HEK293 (cell line): ENCODE data around the gene P4HA2.

Experiments
- KLF1 ChIP-seq: fragments of 450-650 bp; formaldehyde crosslinking; IDR thresholded peaks from 2 replicates; pipeline ENCODE4 v1.5.1; 2016; ENCODE audit warnings: missing biosample characterization, missing genetic modification characterization
- ZBTB10 ChIP-seq: fragments of 450-650 bp; formaldehyde crosslinking; IDR thresholded peaks from 2 replicates; pipeline ENCODE4 v1.5.1; 2016; ENCODE audit warnings: missing biosample characterization, missing genetic modification characterization
- ZBTB48 ChIP-seq: fragments of 450-650 bp; formaldehyde crosslinking; IDR thresholded peaks from 2 replicates; pipeline ENCODE4 v1.5.1; 2016; ENCODE audit warnings: missing biosample characterization, missing genetic modification characterization
- ZNF707 ChIP-seq: fragments of 450-650 bp; formaldehyde crosslinking; IDR thresholded peaks from 2 replicates; pipeline ENCODE4 v1.5.1; 2016; ENCODE audit warnings: missing biosample characterization, missing genetic modification characterization
- ZNF768 ChIP-seq: fragments of 450-650 bp; formaldehyde crosslinking; IDR thresholded peaks from 2 replicates; pipeline ENCODE4 v1.5.1; 2018; ENCODE audit warnings: missing biosample characterization, mild to moderate bottlenecking, missing genetic modification characterization
- TF ChIP-seq, protein P1 (sequence below): fragments of 450-650 bp; formaldehyde crosslinking; IDR thresholded peaks from 2 replicates; pipeline ENCODE4 v1.5.1; 2016; ENCODE audit warnings: missing biosample characterization, missing genetic modification characterization

GRCh38 chr5:132209131-132209530 is 18.5 kb downstream of the P4HA2 start:
- TF ChIP-seq ZNF707 (tag by site-specific recombination), result no peak
- TF ChIP-seq ZNF768 (tag by site-specific recombination), result no peak
- TF ChIP-seq, protein P1, sequence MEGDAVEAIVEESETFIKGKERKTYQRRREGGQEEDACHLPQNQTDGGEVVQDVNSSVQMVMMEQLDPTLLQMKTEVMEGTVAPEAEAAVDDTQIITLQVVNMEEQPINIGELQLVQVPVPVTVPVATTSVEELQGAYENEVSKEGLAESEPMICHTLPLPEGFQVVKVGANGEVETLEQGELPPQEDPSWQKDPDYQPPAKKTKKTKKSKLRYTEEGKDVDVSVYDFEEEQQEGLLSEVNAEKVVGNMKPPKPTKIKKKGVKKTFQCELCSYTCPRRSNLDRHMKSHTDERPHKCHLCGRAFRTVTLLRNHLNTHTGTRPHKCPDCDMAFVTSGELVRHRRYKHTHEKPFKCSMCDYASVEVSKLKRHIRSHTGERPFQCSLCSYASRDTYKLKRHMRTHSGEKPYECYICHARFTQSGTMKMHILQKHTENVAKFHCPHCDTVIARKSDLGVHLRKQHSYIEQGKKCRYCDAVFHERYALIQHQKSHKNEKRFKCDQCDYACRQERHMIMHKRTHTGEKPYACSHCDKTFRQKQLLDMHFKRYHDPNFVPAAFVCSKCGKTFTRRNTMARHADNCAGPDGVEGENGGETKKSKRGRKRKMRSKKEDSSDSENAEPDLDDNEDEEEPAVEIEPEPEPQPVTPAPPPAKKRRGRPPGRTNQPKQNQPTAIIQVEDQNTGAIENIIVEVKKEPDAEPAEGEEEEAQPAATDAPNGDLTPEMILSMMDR (tag by site-specific recombination), result no peak
- no peak for TF ChIP-seq ZBTB10
- TF ChIP-seq ZBTB48, result no peak
- TF ChIP-seq KLF1 (tag by site-specific recombination), result no peak
